Caco-2 (cell line): ENCODE results near the gene ALG12. TPM values are rescaled to one million over a fixed set of nuclear protein-coding genes. Genes with fewer than 3 reads are reported as not detected.

Source experiments
- BruUV-seq: library from RNA; stranded (reverse); fragments of 400-500 nt; replicated peaks from 2 replicates; lab custom pipeline; 2021; lab: Mats Ljungman, UMichigan
- CTCF ChIA-PET: fragments of 300-600 bp; sonication (Branson Sonifier 250); formaldehyde crosslinking; loops from one replicate; lab custom pipeline; 2022; ENCODE audit warnings: antibody characterized with exemption; lab: Charles Lee
- POLR2A ChIA-PET: fragments of 300-600 bp; sonication (Branson Sonifier 250); formaldehyde crosslinking; loops from one replicate; lab custom pipeline; 2022; ENCODE audit warnings: antibody characterized with exemption; lab: Charles Lee
- DNase-seq, 2 experiments: peaks; one replicate each; pipeline versions ENCODE4 v3.0.0 to v3.0.0-alpha.2; 2020 to 2022
- H3K27me3 ChIP-seq: replicated peaks from 2 replicates; pipeline ENCODE4 v1.6.0; 2011; ENCODE audit warnings: low read length; ENCODE audit not compliant: control insufficient read depth, insufficient read depth
- H3K36me3 ChIP-seq: 2 replicates; pipeline ENCODE4 v1.5.1; 2011; ENCODE audit warnings: low read length; ENCODE audit not compliant: control insufficient read depth, insufficient read depth
- H3K4me1 ChIP-seq: fragments of 250-450 bp; sonication (Bioruptor Pico); 2 replicates; pipeline ENCODE4 v1.5.1; 2020; ENCODE audit warnings: mild to moderate bottlenecking
- H3K4me3 ChIP-seq: 2 replicates; pipeline ENCODE4 v1.5.1; 2011; ENCODE audit warnings: low read depth, mild to moderate bottlenecking, control low read depth, low read length
- H3K9me3 ChIP-seq: fragments of 250-450 bp; sonication (Bioruptor Pico); 2 replicates; pipeline ENCODE4 v1.5.1; 2020; ENCODE audit warnings: mild to moderate bottlenecking, moderate library complexity
- H3K27ac Mint-ChIP-seq: one replicate; pipeline ENCODE4 v1.8.0; 2022; ENCODE audit warnings: mixed read lengths; ENCODE audit not compliant: unreplicated experiment
- H3K27me3 Mint-ChIP-seq: one replicate; pipeline ENCODE4 v1.8.0; 2022; ENCODE audit warnings: mixed read lengths; ENCODE audit not compliant: insufficient read depth, unreplicated experiment
- H3K36me3 Mint-ChIP-seq: one replicate; pipeline ENCODE4 v1.8.0; 2022; ENCODE audit warnings: mild to moderate bottlenecking, mixed read lengths; ENCODE audit not compliant: insufficient read depth, unreplicated experiment
- H3K4me1 Mint-ChIP-seq: one replicate; pipeline ENCODE4 v1.8.0; 2022; ENCODE audit warnings: low read depth, mixed read lengths; ENCODE audit not compliant: unreplicated experiment
- H3K4me3 Mint-ChIP-seq: one replicate; pipeline ENCODE4 v1.8.0; 2022; ENCODE audit warnings: mild to moderate bottlenecking, moderate library complexity, mixed read lengths; ENCODE audit not compliant: unreplicated experiment
- H3K9me3 Mint-ChIP-seq: one replicate; pipeline ENCODE4 v1.8.0; 2022; ENCODE audit warnings: mixed read lengths; ENCODE audit not compliant: unreplicated experiment
- CTCF ChIP-seq, 2 experiments: fragments of 200-600 bp in 1 of 2; IDR thresholded peaks; 1 replicate in 1 of 2; 2 replicates in 1 of 2; pipeline versions ENCODE4 v1.5.1 to v1.8.0; 2011 to 2022; ENCODE audit warnings: antibody characterized with exemption in 1 of 2, control low read depth in 1 of 2, inconsistent platforms in 1 of 2, low read depth in 1 of 2, low read length in 1 of 2, mild to moderate bottlenecking in 1 of 2, moderate library complexity in 1 of 2; ENCODE audit not compliant: insufficient read depth in 1 of 2, severe bottlenecking in 1 of 2, unreplicated experiment in 1 of 2
- intact Hi-C: fragments of 100-400 bp; cut with micrococcal nuclease; formaldehyde crosslinking; loops from one replicate; pipeline ENCODE4 v1.10.0; 2022; ENCODE audit not compliant: unreplicated experiment
- total RNA-seq: library from RNA; stranded (reverse); gene quantifications from 2 replicates; pipeline ENCODE4 v1.2.3, GENCODE V29; 2022

The ALG12 gene
- total RNA-seq, 1 experiment from 2014 or later: 35.7 TPM

- DNase-seq: no peak
- no TSS peak for BruUV-seq
- no peak for TF ChIP-seq CTCF (IDR thresholded peaks at IDR 0.05; ENCODE audit: insufficient read depth in 1 of 2, low read depth in 1 of 2, low read length in 1 of 2, severe bottlenecking in 1 of 2, unreplicated experiment in 1 of 2)
- no peaks in the 10 kb centered on the region for H3K9me3 Mint-ChIP-seq
- Histone ChIP-seq H3K36me3 (no peaks in the 10 kb centered on the region), H3K9me3 (no peaks in the 10 kb centered on the region), H3K4me3 (peak overlapping the region; percentile 77), H3K27me3 (no peaks in the 10 kb centered on the region), H3K4me1 (peaks cover 10% of the 10 kb centered on the region; the same call in 1 of the 2 replicates)
- intact Hi-C loops: loop anchor here (2.0 kb wide), 1 partner anchor 66 kb away; the partner anchor contains the start of gene ZBED4
- POLR2A ChIA-PET: no interaction called here
- CTCF ChIA-PET: interaction anchor here (1.1 kb wide), 1 partner anchor 111 kb away, joined by 5 read pairs; no protein-coding TSS in a partner anchor
- no peak overlapping the region for H3K27ac Mint-ChIP-seq
- no peaks in the 10 kb centered on the region for H3K27me3 Mint-ChIP-seq
- H3K36me3 Mint-ChIP-seq: peaks cover 11% of the 10 kb centered on the region
- H3K4me3 Mint-ChIP-seq: peak overlapping the region; percentile 71
- no peaks in the 10 kb centered on the region for H3K4me1 Mint-ChIP-seq
Observed at GRCh38 chr22:49918911-49919881, 958 bp upstream of the ALG12 start.

- no TSS peak for BruUV-seq
- H3K27ac Mint-ChIP-seq: no peak overlapping the region
- H3K36me3 ChIP-seq: no peaks in the 10 kb centered on the region
- no peaks in the 10 kb centered on the region for H3K27me3 Mint-ChIP-seq
- TF ChIP-seq CTCF (IDR thresholded peaks at IDR 0.05; ENCODE audit: insufficient read depth in 1 of 2, low read depth in 1 of 2, low read length in 1 of 2, severe bottlenecking in 1 of 2, unreplicated experiment in 1 of 2): no peak
- H3K9me3 ChIP-seq: no peaks in the 10 kb centered on the region
- H3K36me3 Mint-ChIP-seq: peaks cover 30% of the 10 kb centered on the region
- intact Hi-C loops: no loop called here
- POLR2A ChIA-PET: no interaction called here
- CTCF ChIA-PET: no interaction called here
- H3K27me3 ChIP-seq: no peaks in the 10 kb centered on the region
- H3K4me1 Mint-ChIP-seq: no peaks in the 10 kb centered on the region
- no peak overlapping the region for H3K4me3 ChIP-seq
- H3K9me3 Mint-ChIP-seq: no peaks in the 10 kb centered on the region
- peak overlapping the region; percentile 71 for H3K4me3 Mint-ChIP-seq
- peaks cover 10% of the 10 kb centered on the region; the same call in 1 of the 2 replicates for H3K4me1 ChIP-seq
- DNase-seq: no peak
Observed at GRCh38 chr22:49916831-49917230, 1.4 kb downstream of the ALG12 start.

- intact Hi-C loops: no loop called here
- H3K4me1 ChIP-seq: peaks cover 10% of the 10 kb centered on the region; the same call in 1 of the 2 replicates
- no peaks in the 10 kb centered on the region for H3K9me3 ChIP-seq
- CTCF ChIA-PET: no interaction called here
- no peak for DNase-seq
- Mint-ChIP-seq H3K36me3 (peaks cover 30% of the 10 kb centered on the region), H3K4me3 (no peak overlapping the region), H3K27ac (no peak overlapping the region), H3K4me1 (no peaks in the 10 kb centered on the region), H3K27me3 (no peaks in the 10 kb centered on the region), H3K9me3 (no peaks in the 10 kb centered on the region)
- H3K27me3 ChIP-seq: no peaks in the 10 kb centered on the region
- TF ChIP-seq CTCF (IDR thresholded peaks at IDR 0.05; ENCODE audit: insufficient read depth in 1 of 2, low read depth in 1 of 2, low read length in 1 of 2, severe bottlenecking in 1 of 2, unreplicated experiment in 1 of 2): no peak
- H3K4me3 ChIP-seq: no peak overlapping the region
- BruUV-seq: no TSS peak
- POLR2A ChIA-PET: no interaction called here
- H3K36me3 ChIP-seq: no peaks in the 10 kb centered on the region
Observed at GRCh38 chr22:49915610-49916009, 2.6 kb downstream of the ALG12 start.
